Type B pancreatic cell (in vitro differentiated cells): Measurements from ENCODE around the gene BTD. TPM values are rescaled to one million over a fixed set of nuclear protein-coding genes. Genes with fewer than 3 reads are reported as not detected.

Experiments
- DNase-seq: peaks from one replicate; pipeline ENCODE4 v3.0.0; 2021; ENCODE audit warnings: mixed read lengths; ENCODE audit not compliant: unreplicated experiment; ENCODE audit errors: extremely low spot score
- H3K27ac Mint-ChIP-seq: 2 replicates; pipeline ENCODE4 v1.8.0; 2021; ENCODE audit warnings: mild to moderate bottlenecking, mixed read lengths
- H3K27me3 Mint-ChIP-seq: 2 replicates; pipeline ENCODE4 v1.8.0; 2021; ENCODE audit warnings: mixed read lengths
- H3K36me3 Mint-ChIP-seq: 2 replicates; pipeline ENCODE4 v1.8.0; 2021; ENCODE audit warnings: mixed read lengths
- H3K4me1 Mint-ChIP-seq: one replicate; pipeline ENCODE4 v1.8.0; 2021; ENCODE audit warnings: mixed read lengths; ENCODE audit not compliant: unreplicated experiment
- H3K4me3 Mint-ChIP-seq: 2 replicates; pipeline ENCODE4 v1.8.0; 2021; ENCODE audit warnings: mild to moderate bottlenecking, mixed read lengths
- H3K9me3 Mint-ChIP-seq: 2 replicates; pipeline ENCODE4 v1.8.0; 2021; ENCODE audit warnings: mixed read lengths
- total RNA-seq: library from RNA; stranded (reverse); gene quantifications from 2 replicates; pipeline ENCODE4 v1.2.1, GENCODE V29; 2021; ENCODE audit warnings: low replicate concordance
- TF ChIP-seq, protein P1 (sequence below): fragments of 200-600 bp; sonication (generic); conservative IDR thresholded peaks from 2 replicates; pipeline ENCODE4 v1.5.0; 2021; ENCODE audit warnings: antibody characterized with exemption, mild to moderate bottlenecking

Gene BTD
- total RNA-seq, 1 donor from 2014 or later, result 12.2 TPM

DNA sequence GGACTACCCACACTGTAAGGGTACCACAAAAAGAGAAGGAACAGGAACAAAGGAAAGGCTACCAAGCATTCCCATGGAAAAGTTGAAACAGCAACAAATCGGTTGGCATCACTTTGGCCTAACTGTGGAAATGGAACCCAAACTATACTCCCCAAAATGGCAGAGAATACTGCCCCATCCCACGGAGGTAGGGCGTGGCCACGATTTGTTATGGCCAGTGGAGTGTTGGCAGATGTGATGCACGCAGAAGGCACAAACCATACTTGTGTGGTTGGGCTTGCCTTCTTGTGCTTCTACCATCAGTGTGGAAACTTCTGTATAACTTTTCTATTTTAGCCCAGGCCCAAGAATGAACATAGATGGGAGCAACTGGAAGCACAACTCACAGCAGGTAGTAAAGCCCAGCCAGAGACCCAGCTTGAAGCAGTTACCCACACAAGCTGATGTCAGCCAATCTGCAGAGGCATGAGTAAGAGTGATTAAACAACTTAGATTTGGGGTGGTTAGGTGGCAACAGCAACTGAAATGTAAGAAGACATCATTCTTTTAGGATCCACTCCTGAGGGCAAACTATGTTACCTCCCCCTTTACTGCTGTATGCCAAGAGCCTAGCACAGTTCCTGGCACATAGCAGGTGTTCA is 64.1 kb downstream of the BTD start:
- Mint-ChIP-seq H3K4me3 (no peak overlapping the region), H3K9me3 (peaks cover 15% of the 10 kb centered on the region), H3K27ac (no peak overlapping the region), H3K4me1 (no peaks in the 10 kb centered on the region), H3K27me3 (no peaks in the 10 kb centered on the region), H3K36me3 (peaks cover 24% of the 10 kb centered on the region)
- DNase-seq, result no peak
- TF ChIP-seq, protein P1, sequence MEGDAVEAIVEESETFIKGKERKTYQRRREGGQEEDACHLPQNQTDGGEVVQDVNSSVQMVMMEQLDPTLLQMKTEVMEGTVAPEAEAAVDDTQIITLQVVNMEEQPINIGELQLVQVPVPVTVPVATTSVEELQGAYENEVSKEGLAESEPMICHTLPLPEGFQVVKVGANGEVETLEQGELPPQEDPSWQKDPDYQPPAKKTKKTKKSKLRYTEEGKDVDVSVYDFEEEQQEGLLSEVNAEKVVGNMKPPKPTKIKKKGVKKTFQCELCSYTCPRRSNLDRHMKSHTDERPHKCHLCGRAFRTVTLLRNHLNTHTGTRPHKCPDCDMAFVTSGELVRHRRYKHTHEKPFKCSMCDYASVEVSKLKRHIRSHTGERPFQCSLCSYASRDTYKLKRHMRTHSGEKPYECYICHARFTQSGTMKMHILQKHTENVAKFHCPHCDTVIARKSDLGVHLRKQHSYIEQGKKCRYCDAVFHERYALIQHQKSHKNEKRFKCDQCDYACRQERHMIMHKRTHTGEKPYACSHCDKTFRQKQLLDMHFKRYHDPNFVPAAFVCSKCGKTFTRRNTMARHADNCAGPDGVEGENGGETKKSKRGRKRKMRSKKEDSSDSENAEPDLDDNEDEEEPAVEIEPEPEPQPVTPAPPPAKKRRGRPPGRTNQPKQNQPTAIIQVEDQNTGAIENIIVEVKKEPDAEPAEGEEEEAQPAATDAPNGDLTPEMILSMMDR, result no peak

DNA sequence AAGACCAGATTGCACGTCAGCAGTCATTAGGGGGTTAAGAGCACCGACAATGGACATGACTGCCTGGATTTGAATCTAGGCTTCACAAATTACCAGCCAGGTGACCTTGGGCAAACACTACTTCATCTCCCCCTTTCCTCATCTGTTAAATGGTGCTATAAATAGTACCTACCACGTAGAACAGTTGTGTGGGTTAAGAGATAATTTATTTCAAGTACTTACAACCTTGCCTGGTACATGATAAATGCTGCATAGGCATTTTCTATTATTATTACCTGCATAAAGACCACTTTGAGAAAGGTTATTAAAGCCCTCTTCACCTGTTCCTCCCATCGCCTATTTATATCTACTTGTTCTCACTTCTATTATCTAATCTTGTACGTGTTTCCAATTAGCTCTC is 64.7 kb downstream of the BTD start:
- DNase-seq, result no peak
- Mint-ChIP-seq H3K9me3 (peaks cover 15% of the 10 kb centered on the region), H3K4me1 (no peaks in the 10 kb centered on the region), H3K27ac (no peak overlapping the region), H3K36me3 (peaks cover 24% of the 10 kb centered on the region), H3K4me3 (no peak overlapping the region), H3K27me3 (no peaks in the 10 kb centered on the region)
- TF ChIP-seq, protein P1, result no peak

DNA sequence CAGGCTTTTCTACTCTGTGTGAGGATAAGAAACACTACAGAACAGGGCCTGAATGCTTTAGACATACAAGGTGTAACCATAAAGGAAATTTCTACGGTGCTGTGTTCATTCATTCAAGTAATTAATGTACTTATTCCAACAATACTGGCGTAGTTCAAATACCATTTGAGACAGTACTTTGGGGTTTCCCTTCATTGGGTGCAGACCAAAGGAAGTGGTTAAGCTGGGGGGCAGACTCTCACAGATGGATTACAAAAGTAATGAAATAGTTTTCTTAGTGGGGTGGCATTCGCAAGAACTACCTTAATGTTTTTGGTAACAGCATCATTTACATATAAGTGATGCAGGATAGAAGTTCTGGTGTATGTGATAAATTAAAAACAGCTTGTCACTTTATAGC is 65.9 kb downstream of the BTD start:
- H3K27me3 Mint-ChIP-seq, result no peaks in the 10 kb centered on the region
- no peak overlapping the region for H3K27ac Mint-ChIP-seq
- H3K9me3 Mint-ChIP-seq, result peaks cover 11% of the 10 kb centered on the region
- peaks cover 24% of the 10 kb centered on the region for H3K36me3 Mint-ChIP-seq
- no peak for DNase-seq
- H3K4me3 Mint-ChIP-seq, result no peak overlapping the region
- no peaks in the 10 kb centered on the region for H3K4me1 Mint-ChIP-seq
- TF ChIP-seq, protein P1, result no peak

DNA sequence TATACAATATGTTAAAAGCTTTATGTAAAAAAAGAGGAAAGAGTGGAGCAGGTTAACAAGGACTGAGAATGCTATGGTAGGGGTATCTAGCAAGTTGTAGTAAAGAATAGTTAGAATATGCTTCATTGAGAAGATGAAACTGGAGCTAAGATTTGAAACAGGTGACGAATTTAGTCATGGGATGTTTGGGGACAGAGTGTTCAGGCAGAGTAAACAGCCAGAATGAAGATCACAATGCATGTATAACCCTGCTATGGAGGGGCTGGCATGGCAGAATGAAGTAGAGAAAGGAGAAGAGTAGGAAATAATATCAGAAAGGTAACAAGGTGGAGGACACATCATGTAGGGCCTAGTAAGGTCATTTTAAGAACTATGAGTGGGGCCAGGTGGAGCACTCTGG is 72.0 kb downstream of the BTD start:
- DNase-seq, result no peak
- no peaks in the 10 kb centered on the region for H3K27me3 Mint-ChIP-seq
- no peak overlapping the region for H3K27ac Mint-ChIP-seq
- H3K4me1 Mint-ChIP-seq, result no peaks in the 10 kb centered on the region
- H3K36me3 Mint-ChIP-seq, result peaks cover 16% of the 10 kb centered on the region
- H3K9me3 Mint-ChIP-seq, result no peaks in the 10 kb centered on the region
- no peak overlapping the region for H3K4me3 Mint-ChIP-seq
- TF ChIP-seq, protein P1, result no peak

DNA sequence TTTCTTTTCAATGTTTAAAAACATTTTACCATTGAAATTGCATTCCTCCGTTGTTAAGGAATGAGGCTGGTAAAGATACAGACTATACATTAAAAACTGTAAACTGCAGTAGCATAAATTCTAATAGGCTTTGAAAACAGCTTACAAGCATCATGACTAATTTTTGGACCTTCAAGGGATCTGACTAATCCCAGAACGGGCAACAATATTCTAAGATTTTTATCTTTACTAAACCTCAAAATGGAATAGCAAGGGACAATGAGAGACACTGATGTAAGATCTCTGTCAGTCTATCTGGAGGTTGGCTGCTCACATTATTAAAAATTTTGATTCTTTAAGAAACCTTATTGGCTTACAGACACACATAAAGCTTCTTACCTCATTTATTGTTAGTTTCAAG is 74.7 kb downstream of the BTD start:
- TF ChIP-seq, protein P1, result no peak
- Mint-ChIP-seq H3K4me3 (no peak overlapping the region), H3K36me3 (peaks cover 11% of the 10 kb centered on the region), H3K4me1 (no peaks in the 10 kb centered on the region), H3K27ac (no peak overlapping the region), H3K9me3 (no peaks in the 10 kb centered on the region), H3K27me3 (no peaks in the 10 kb centered on the region)
- no peak for DNase-seq

DNA sequence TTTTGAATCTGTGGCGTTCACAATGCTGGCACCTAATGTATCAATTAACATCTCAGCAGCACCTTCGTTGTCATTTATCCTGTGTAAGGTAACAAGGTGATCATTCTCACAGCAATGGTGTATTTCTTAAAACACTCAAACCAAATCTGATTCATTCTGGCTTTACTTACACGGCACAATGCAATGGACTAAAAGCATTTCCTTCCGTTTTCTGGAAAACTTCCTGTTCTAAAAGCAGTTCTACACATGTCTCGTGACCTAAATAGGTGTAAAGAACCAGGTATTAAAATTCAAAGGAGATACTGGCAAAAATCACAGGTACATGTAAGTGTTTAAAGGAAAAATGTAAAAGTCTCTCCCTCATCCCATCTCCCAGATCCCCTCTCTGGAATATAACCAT is 77.8 kb downstream of the BTD start:
- Mint-ChIP-seq H3K4me1 (no peaks in the 10 kb centered on the region), H3K9me3 (no peaks in the 10 kb centered on the region), H3K4me3 (no peak overlapping the region), H3K27me3 (no peaks in the 10 kb centered on the region), H3K36me3 (peaks cover 14% of the 10 kb centered on the region), H3K27ac (no peak overlapping the region)
- TF ChIP-seq, protein P1, result no peak
- no peak for DNase-seq
